Cardiac atrium fibroblast (primary cell): ENCODE data around the gene EYA2. TPM values are rescaled to one million over a fixed set of nuclear protein-coding genes. Genes with fewer than 3 reads are reported as not detected.

ENCODE experiments used
- total RNA-seq: library from RNA; depleted of rRNA; stranded (reverse); fragments of >200 nt; gene quantifications from 2 replicates; pipeline ENCODE4 v1.2.3, GENCODE V29; 2015

Gene EYA2
- 3.6 and 4.2 TPM in 2 replicates for total RNA-seq

GRCh38 chr20:46894579-46894958 lies at the start of gene EYA2:
Gene EYA2 (plus strand): TSS chr20:46894843. CDS start chr20:46990011, 95,168 bp downstream.

Other genes starting within 250 kb of the EYA2 start
- 0.16 and 0.36 TPM in 2 replicates for gene SLC13A3, start 243.4 kb upstream of the EYA2 start, total RNA-seq
- 13.3 and 17.7 TPM in 2 replicates for gene TP53RK, start 205.4 kb upstream of the EYA2 start, total RNA-seq
- gene SLC2A10, start 185.2 kb upstream of the EYA2 start, total RNA-seq: 43.7 TPM in 2 replicates